ENCODE measurements around the gene C2orf42.

The C2orf42 gene

DNA sequence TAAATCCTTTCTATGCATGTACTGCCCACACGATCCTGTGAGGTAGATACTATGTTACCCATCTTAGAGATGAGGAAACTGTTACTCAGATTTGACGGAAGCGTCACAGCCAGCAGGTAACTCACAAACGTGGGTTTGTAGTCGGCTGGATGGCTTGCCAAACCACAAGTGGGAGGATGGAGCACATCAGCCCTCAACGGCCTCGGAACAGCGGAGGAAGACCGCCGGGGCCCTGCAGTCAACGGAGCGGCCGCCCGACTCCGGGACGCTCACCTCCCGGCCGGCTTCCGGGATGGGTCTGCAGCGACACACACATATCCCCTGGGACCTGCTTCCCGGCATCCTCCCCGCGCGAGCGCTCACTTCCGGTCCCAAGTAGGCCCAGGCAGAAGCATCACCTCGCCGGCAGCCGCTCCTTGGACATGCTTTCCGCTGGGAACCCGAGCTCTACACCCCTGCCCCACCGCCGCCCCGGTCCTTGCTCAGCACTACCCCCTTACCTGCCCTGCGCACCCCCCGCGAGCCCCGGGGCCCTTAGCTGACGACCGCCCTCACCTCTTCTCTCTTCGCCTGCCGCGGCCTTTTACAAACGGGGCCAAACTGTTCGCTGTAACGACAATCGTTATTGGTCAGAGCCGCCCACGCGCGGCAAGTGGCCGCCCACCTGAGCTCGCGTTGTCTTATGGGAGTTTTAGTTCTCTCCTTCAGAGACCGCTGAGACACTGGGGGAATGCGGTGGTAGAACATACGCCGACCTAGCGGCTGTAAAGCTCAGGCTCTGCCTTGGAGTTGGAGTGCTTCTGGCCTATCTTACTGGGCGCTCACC is at the start of gene C2orf42:
C2orf42 (minus strand) TSS at position 602 of the 826 bp plus-strand sequence. CDS start 9,034 bp downstream, outside the sequence.
- TF ChIP-seq CTCF (IDR thresholded peaks at IDR 0.05) = no peak

DNA sequence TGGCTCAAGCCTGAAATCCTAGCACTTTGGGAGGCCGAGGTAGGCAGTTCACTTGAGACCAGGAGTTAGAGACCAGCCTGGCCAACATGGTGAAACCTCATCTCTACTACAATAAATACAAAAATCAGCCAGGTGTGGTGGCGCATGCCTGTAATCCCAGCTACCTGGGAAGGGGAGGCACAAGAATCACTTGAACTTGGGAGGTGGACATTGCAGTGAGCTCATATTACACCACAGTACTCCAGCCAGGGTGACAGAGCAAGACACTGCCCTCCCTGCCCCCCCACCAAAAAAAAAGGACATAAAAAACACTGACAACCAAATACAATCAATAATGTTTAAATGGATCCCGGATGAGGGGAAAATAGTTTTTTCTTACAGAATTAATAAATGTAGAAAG is 49.8 kb upstream of the C2orf42 start:
- no peak for TF ChIP-seq CTCF (IDR thresholded peaks at IDR 0.05)

- TF ChIP-seq CTCF (IDR thresholded peaks at IDR 0.05) = no peak
Measured at GRCh38 chr2:70233926-70234325, 43.1 kb upstream of the C2orf42 start.

- no peak for TF ChIP-seq CTCF (IDR thresholded peaks at IDR 0.05)
Measured at GRCh38 chr2:70226781-70227180, 36.0 kb upstream of the C2orf42 start.

GRCh38 chr2:70214953-70215549 is 24.2 kb upstream of the C2orf42 start:
- no peak for TF ChIP-seq CTCF (IDR thresholded peaks at IDR 0.05)

GRCh38 chr2:70214365-70214764 is 23.5 kb upstream of the C2orf42 start:
- no peak for TF ChIP-seq CTCF (IDR thresholded peaks at IDR 0.05)

- no peak for TF ChIP-seq CTCF (IDR thresholded peaks at IDR 0.05)
Measured at GRCh38 chr2:70212298-70212932, 21.6 kb upstream of the C2orf42 start.

Data from LNCAP (cell line).